ENCODE results near the gene BTBD16. TPM values are rescaled to one million over a fixed set of nuclear protein-coding genes. Genes with fewer than 3 reads are reported as not detected.

BTBD16 gene
- total and polyA plus RNA-seq, 2 donors (not counting 1 experiment from before 2014, with no cell fraction given) = not detected

GRCh38 chr10:122259075-122259466 lies 12.0 kb upstream of the BTBD16 start:
- POLR2A ChIA-PET = no interaction called here
- Histone ChIP-seq H3K4me1 (ENCODE audit: control insufficient read depth in 2 of 2, insufficient read depth in 2 of 2, low read length in 2 of 2) (no peaks in the 10 kb centered on the region), H3K4me2 (replicated peaks; ENCODE audit: low read depth, low read length, poor library complexity, severe bottlenecking) (no peak overlapping the region), H3K79me2 (ENCODE audit: control insufficient read depth, insufficient read depth, low read length) (no peaks in the 10 kb centered on the region), H3K9me3 (ENCODE audit: control extremely low read depth in 1 of 3, control insufficient read depth in 2 of 3, insufficient read depth in 1 of 3, low read length in 2 of 3) (peaks cover 0 to 10% (median 4%) of the 10 kb centered on the region in 3 donors), H3K36me3 (replicated peaks in 1 of 2; ENCODE audit: control extremely low read depth in 1 of 2, control insufficient read depth in 1 of 2, extremely low read depth in 1 of 2, insufficient read depth in 2 of 2, low read length in 1 of 2) (no peaks in the 10 kb centered on the region), H3K4me3 (ENCODE audit: control extremely low read depth in 1 of 5, extremely low read depth in 1 of 5, insufficient read depth in 1 of 5, low read depth in 2 of 5, low read length in 4 of 5) (no peak overlapping the region), H2AFZ (ENCODE audit: insufficient read depth, low read depth, low read length, poor library complexity, severe bottlenecking) (no peak overlapping the region), H3K27me3 (replicated peaks in 1 of 4; ENCODE audit: control extremely low read depth in 1 of 4, control insufficient read depth in 3 of 4, insufficient read depth in 4 of 4, low read length in 3 of 4) (no peaks in the 10 kb centered on the region), H3K9ac (ENCODE audit: low read length) (no peak overlapping the region), H4K20me1 (ENCODE audit: control insufficient read depth, insufficient read depth, low read length, poor library complexity, severe bottlenecking) (no peaks in the 10 kb centered on the region), H3K27ac (ENCODE audit: low read length in 2 of 2) (no peak overlapping the region)
- Mint-ChIP-seq H3K9me3 (ENCODE audit: insufficient read depth) (peaks cover 6% of the 10 kb centered on the region), H3K4me1 (no peaks in the 10 kb centered on the region), H3K27me3 (peaks cover 11% of the 10 kb centered on the region), H3K27ac (no peak overlapping the region), H3K4me3 (no peak overlapping the region)
- intact Hi-C loops (cut with micrococcal nuclease) = no loop called here
- no CpG with 5 or more reads among the region's 4 CpGs for WGBS (ENCODE audit: insufficient coverage)
- DNase-seq (no peak), ATAC-seq (ENCODE audit: low read depth) (no peak)
- TF ChIP-seq EZH2 (IDR thresholded peaks at IDR 0.05; ENCODE audit: borderline replicate concordance, insufficient read depth, low read depth, low read length, poor library complexity, severe bottlenecking) = no peak
- TF ChIP-seq CTCF (IDR thresholded peaks at IDR 0.05) = no peak
- CTCF ChIA-PET = interaction anchor here (0.9 kb wide), 1 partner anchor 9 kb away, joined by 3 read pairs; no protein-coding TSS in a partner anchor

GRCh38 chr10:122261584-122261983 lies 9.5 kb upstream of the BTBD16 start:
- H3K4me3 Mint-ChIP-seq = no peak overlapping the region
- H4K20me1 ChIP-seq (ENCODE audit: control insufficient read depth, insufficient read depth, low read length, poor library complexity, severe bottlenecking) = no peaks in the 10 kb centered on the region
- no peak for DNase-seq
- H3K9me3 ChIP-seq (ENCODE audit: control extremely low read depth in 1 of 3, control insufficient read depth in 2 of 3, insufficient read depth in 1 of 3, low read length in 2 of 3) = peaks cover 0 to 10% (median 4%) of the 10 kb centered on the region in 3 donors
- peaks cover 6% of the 10 kb centered on the region for H3K9me3 Mint-ChIP-seq (ENCODE audit: insufficient read depth)
- no peak for ATAC-seq (ENCODE audit: low read depth)
- H3K27me3 Mint-ChIP-seq = peaks cover 18% of the 10 kb centered on the region
- WGBS (ENCODE audit: insufficient coverage) = no CpG with 5 or more reads among the region's 1 CpG
- no peaks in the 10 kb centered on the region for H3K36me3 ChIP-seq (replicated peaks in 1 of 2; ENCODE audit: control extremely low read depth in 1 of 2, control insufficient read depth in 1 of 2, extremely low read depth in 1 of 2, insufficient read depth in 2 of 2, low read length in 1 of 2)
- H3K4me1 Mint-ChIP-seq = no peaks in the 10 kb centered on the region
- intact Hi-C loops (cut with micrococcal nuclease) = no loop called here
- no peaks in the 10 kb centered on the region for H3K79me2 ChIP-seq (ENCODE audit: control insufficient read depth, insufficient read depth, low read length)
- H3K4me3 ChIP-seq (ENCODE audit: control extremely low read depth in 1 of 5, extremely low read depth in 1 of 5, insufficient read depth in 1 of 5, low read depth in 2 of 5, low read length in 4 of 5) = no peak overlapping the region
- POLR2A ChIA-PET = no interaction called here
- H3K27me3 ChIP-seq (replicated peaks in 1 of 4; ENCODE audit: control extremely low read depth in 1 of 4, control insufficient read depth in 3 of 4, insufficient read depth in 4 of 4, low read length in 3 of 4) = peaks cover 0 to 3% (median 0%) of the 10 kb centered on the region in 4 experiments
- TF ChIP-seq EZH2 (IDR thresholded peaks at IDR 0.05; ENCODE audit: borderline replicate concordance, insufficient read depth, low read depth, low read length, poor library complexity, severe bottlenecking) (no peak), CTCF (IDR thresholded peaks at IDR 0.05) (no peak)
- H3K4me2 ChIP-seq (replicated peaks; ENCODE audit: low read depth, low read length, poor library complexity, severe bottlenecking) = no peak overlapping the region
- H3K9ac ChIP-seq (ENCODE audit: low read length) = no peak overlapping the region
- H3K27ac Mint-ChIP-seq = no peak overlapping the region
- H3K27ac ChIP-seq (ENCODE audit: low read length in 2 of 2) = no peak overlapping the region
- no peak overlapping the region for H2AFZ ChIP-seq (ENCODE audit: insufficient read depth, low read depth, low read length, poor library complexity, severe bottlenecking)
- no peaks in the 10 kb centered on the region for H3K4me1 ChIP-seq (ENCODE audit: control insufficient read depth in 2 of 2, insufficient read depth in 2 of 2, low read length in 2 of 2)
- CTCF ChIA-PET = no interaction called here

Data from B cell (primary cell).